SKM-1 (cell line): ENCODE results near the gene MRPL9.
"Not testable (repeated sequence)": the region's sequence is repeated elsewhere in the genome, so short reads cannot be mapped to it uniquely, and the experiment has no call there.

Experiments used
- DNase-seq: peaks from one replicate; lab custom pipeline; 2025; ENCODE audit not compliant: unreplicated experiment; lab: John Stamatoyannopoulos, UW

The MRPL9 gene

DNA sequence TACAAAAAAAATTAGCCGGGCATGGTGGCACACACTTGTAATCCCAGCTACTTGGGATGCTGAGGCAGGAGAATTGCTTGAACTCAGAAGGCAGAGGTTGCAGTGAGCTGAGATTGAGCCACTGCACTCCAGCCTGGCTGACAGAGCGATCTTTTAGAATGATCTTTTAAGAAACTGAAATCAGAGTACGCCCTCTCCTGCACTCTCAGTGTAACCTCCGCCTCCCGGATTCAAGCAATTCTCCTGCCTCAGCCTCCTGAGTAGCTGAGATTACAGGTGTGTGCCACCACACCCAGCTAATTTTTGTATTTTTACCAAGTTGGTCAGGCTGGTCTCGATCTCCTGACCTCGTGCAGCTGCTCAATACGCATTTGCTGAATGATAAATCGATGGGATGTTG, 29.3 kb downstream of the MRPL9 start:
- DNase-seq: not testable (repeated sequence)

GRCh38 chr1:151733126-151733525, 30.2 kb downstream of the MRPL9 start:
- no peak for DNase-seq

- DNase-seq: no peak
Observed at GRCh38 chr1:151729966-151730291, 33.4 kb downstream of the MRPL9 start.

GRCh38 chr1:151729157-151729965, 33.9 kb downstream of the MRPL9 start:
- no peak for DNase-seq

GRCh38 chr1:151728151-151729054, 34.9 kb downstream of the MRPL9 start:
- no peak for DNase-seq

DNA sequence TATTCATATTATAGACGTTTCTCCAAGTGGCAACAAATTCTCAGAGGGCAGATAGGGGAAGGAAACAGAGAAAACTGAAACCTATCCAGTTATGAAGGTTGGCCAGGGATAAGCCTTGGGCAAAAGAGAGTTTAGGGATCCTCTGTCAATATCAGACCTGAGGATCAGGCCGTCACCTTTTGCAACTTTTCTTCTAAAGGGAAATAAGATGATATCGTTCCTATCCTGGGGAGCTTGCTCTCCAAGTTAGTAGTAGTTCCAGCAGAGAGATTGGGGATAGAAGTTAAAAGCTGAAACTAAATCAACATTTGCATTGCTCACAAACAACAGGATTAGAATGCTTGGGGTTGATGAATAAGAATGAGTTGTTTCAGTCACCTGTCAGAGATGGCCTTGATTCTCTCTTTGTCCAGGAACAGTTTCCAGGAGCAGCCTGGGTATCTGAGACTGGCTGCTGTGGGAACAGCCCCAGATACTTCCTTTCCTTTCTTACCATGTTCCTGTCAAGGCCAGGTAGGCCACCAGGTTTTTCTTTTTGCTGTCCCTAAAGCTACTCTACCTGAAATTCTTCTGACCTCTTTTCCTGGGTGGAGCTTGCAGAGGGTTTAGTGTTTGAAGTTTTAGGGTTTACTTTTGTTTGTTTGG, 39.4 kb downstream of the MRPL9 start:
- DNase-seq: no peak

GRCh38 chr1:151721788-151722510, 41.3 kb downstream of the MRPL9 start:
- DNase-seq: no peak

- DNase-seq: no peak
Observed at GRCh38 chr1:151720974-151721787, 42.1 kb downstream of the MRPL9 start, which contains the start of gene RIIAD1. RIIAD1 (plus strand) TSS chr1:151721522; CDS start chr1:151721537, 15 bp downstream.

DNA sequence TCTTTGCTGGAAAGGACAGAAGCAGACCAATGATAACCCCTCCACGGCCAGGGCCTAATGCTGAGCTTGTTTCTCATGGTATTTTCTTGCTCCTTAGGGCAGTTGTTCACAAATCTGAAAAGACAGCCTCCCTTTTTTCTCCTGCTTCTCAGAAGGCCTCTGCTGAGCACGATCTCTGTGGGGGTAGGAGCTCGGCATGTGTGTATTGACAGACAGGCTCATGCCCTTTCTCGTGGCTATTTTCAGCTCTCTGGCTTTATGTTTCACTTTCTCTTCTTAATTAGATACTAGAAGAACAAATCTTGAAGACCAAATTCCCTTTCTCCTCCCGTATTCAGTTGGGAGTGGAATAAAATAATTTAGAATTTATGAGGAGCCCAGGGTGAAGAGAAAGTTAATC, 42.7 kb downstream of the MRPL9 start:
- no peak for DNase-seq

DNA sequence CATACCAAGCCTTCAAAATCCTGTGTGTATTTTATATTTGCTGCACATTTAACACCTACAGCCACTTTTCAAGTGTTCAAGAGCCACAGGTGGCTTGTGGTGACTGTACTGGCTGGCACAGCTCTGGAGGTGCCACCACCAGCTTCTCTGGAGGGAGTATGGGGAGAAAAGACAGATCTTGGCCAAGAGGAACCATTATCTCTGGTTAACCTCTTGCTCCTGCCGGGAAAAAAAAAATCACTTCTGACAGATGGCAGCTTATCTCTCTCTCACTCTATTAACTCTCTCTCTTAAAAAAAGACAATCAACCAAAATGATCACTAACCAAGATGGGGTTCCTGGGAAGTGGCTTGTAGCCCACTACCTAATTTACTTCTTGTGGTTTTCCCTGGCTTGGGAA, 43.2 kb downstream of the MRPL9 start:
- no peak for DNase-seq

GRCh38 chr1:151718666-151719065, 44.6 kb downstream of the MRPL9 start:
- DNase-seq: no peak

DNA sequence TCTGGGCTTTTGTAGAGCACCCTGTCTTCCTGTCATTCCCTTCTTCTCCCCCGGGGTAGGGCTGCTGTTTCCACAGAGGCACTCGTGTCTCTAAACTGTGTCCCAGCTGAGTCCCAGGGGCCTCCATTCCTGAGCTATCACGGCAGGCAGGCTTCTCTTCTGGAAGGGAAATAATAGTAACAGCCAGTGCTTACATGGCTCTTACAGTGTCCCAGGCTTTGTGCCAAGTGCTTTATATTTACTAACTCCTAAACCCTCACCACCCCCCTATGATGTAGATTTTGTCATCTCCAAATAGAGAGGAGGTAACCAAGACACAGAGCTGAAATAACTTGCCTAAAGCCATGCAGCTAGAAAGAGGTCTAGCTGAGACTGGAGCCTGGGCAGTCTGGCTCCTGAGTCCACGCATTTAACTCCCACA, 45.3 kb downstream of the MRPL9 start:
- DNase-seq: no peak

GRCh38 chr1:151716771-151717631, 46.3 kb downstream of the MRPL9 start, which contains the start of gene CELF3:
CELF3 (minus strand) TSS chr1:151716803; CDS start chr1:151716020, 783 bp downstream.
- DNase-seq: no peak

- no peak for DNase-seq
Observed at GRCh38 chr1:151716405-151716762, 46.9 kb downstream of the MRPL9 start.

DNA sequence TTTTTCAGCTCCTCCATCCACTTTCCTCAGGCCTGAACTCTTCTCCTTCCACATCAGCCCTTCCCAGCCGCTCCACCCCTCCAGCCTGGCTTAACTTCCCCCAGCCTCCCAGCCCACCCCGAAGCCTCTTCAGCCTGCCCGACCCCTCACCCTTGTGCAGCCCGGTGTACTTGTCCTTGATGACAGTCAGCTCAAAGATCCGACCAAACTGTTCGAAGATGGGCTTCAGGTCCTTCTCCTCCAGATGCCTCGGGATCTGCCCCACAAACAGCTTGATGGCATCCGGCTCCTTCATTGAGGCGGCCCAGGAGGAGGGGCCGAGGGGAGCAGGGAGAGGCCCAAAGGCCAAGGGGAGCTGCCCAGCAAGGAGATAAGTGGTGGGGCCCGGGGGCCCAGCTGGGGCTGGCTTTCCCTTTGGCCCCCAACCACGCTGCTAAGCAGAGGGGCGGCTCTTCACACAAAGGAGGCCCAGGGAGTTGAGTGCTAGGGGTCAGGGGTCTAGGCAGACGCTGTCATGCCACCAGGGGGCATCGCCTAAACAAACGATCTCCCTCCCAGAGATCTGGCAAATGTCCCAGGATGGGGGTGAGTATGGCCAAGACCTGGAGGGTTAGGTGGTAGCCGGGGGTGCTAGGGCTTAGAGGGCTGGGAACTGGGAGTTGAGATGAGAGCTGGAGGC, 47.4 kb downstream of the MRPL9 start:
- no peak for DNase-seq

DNA sequence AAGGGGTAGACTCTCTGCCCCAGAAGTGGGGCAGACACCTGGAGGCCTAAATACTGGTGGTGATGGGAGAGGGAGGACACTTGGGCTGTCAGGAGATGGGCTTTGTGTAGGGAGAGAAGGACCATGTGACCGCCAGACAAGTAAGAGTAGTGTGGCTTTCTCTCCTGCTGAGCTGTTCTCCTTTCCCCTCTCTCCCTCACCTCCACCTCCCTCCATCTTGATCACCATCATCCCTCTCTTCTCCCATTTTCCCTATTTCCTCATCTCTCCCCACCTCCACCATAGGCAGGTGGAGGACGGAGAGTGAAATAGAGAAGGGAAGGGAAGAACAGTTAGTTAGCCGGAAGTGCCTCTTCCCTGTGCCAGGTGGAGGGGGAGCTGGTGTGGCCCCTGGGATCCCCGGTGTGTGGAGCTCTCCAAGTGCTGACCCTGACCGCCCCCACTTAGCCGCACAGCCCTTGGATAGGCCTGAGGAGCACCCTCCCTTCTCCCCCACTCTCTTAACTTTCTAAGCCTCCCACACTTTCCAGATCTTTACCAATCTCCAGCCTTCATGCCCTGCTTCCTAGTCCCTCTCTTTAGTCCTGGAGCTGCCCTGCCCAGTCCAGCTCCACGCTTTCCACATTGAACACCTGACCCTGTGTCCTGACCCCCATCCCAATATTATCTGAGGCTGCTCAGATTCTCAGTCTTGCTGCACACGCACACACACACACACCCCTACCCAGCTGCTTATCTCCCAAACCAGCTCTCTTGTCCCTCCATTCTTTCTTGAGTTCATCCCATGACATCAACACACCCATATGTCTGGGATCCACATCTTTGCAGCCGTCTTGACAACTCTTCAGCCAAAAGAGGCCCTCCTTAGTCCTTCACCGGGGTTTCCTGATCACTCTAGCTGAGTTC, 48.2 kb downstream of the MRPL9 start:
- no peak for DNase-seq

GRCh38 chr1:151713874-151714273, 49.4 kb downstream of the MRPL9 start:
- no peak for DNase-seq

- DNase-seq: no peak
Observed at GRCh38 chr1:151713044-151713443, 50.3 kb downstream of the MRPL9 start.
